Chondrocyte (in vitro differentiated cells): Measurements from ENCODE around the gene NME2. TPM values are rescaled to one million over a fixed set of nuclear protein-coding genes. Genes with fewer than 3 reads are reported as not detected.

Source experiments
- DNase-seq: peaks from one replicate; pipeline ENCODE4 v3.0.0; 2021; ENCODE audit warnings: mixed read lengths, low spot score
- H3K27ac Mint-ChIP-seq: one replicate; pipeline ENCODE4 v1.8.0; 2021; ENCODE audit warnings: mild to moderate bottlenecking, moderate library complexity, mixed read lengths; ENCODE audit not compliant: unreplicated experiment
- H3K27me3 Mint-ChIP-seq: 2 replicates; pipeline ENCODE4 v1.8.0; 2021; ENCODE audit warnings: low read depth, mixed read lengths
- H3K36me3 Mint-ChIP-seq: 2 replicates; pipeline ENCODE4 v1.8.0; 2021; ENCODE audit warnings: low read depth, mixed read lengths
- H3K4me1 Mint-ChIP-seq: 2 replicates; pipeline ENCODE4 v1.8.0; 2021; ENCODE audit warnings: low read depth, mild to moderate bottlenecking, mixed read lengths
- H3K4me3 Mint-ChIP-seq: one replicate; pipeline ENCODE4 v1.8.0; 2021; ENCODE audit warnings: mild to moderate bottlenecking, moderate library complexity, mixed read lengths; ENCODE audit not compliant: unreplicated experiment
- H3K9me3 Mint-ChIP-seq: 2 replicates; pipeline ENCODE4 v1.8.0; 2021; ENCODE audit warnings: low read depth, mixed read lengths
- total RNA-seq: library from RNA; stranded (reverse); gene quantifications from 3 replicates; pipeline ENCODE4 v1.2.1, GENCODE V29; 2021
- TF ChIP-seq, protein P1 (sequence below): fragments of 200-600 bp; sonication (generic); IDR thresholded peaks from 2 replicates; pipeline ENCODE4 v1.5.0; 2021; ENCODE audit warnings: antibody characterized with exemption, mild to moderate bottlenecking, moderate library complexity

NME2 gene
- total RNA-seq, 1 donor from 2014 or later = 751 TPM

DNA sequence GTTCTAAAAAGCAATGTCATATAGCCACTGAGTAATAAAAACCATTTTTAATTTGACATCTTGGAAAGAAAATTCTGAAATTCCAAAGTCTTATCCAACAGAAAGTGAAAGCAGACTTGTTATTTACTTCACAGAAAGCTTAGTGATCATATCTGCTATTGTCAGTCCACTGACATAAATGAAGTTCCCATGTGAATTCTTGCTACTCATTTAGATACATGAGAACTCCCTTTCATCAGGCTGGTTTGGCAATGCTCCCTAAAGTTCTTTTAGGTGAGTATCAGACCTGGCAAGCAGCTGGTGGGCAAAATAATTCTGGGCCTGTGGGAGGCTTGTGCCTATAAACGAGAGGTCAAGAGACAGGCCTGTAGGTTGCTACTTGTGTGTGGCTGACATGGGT, 23.4 kb downstream of the NME2 start:
- Mint-ChIP-seq H3K4me3 (no peak overlapping the region), H3K27ac (no peak overlapping the region), H3K27me3 (no peaks in the 10 kb centered on the region), H3K36me3 (peaks cover 23% of the 10 kb centered on the region), H3K9me3 (no peaks in the 10 kb centered on the region), H3K4me1 (no peaks in the 10 kb centered on the region)
- TF ChIP-seq, protein P1, sequence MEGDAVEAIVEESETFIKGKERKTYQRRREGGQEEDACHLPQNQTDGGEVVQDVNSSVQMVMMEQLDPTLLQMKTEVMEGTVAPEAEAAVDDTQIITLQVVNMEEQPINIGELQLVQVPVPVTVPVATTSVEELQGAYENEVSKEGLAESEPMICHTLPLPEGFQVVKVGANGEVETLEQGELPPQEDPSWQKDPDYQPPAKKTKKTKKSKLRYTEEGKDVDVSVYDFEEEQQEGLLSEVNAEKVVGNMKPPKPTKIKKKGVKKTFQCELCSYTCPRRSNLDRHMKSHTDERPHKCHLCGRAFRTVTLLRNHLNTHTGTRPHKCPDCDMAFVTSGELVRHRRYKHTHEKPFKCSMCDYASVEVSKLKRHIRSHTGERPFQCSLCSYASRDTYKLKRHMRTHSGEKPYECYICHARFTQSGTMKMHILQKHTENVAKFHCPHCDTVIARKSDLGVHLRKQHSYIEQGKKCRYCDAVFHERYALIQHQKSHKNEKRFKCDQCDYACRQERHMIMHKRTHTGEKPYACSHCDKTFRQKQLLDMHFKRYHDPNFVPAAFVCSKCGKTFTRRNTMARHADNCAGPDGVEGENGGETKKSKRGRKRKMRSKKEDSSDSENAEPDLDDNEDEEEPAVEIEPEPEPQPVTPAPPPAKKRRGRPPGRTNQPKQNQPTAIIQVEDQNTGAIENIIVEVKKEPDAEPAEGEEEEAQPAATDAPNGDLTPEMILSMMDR = no peak
- no peak for DNase-seq

DNA sequence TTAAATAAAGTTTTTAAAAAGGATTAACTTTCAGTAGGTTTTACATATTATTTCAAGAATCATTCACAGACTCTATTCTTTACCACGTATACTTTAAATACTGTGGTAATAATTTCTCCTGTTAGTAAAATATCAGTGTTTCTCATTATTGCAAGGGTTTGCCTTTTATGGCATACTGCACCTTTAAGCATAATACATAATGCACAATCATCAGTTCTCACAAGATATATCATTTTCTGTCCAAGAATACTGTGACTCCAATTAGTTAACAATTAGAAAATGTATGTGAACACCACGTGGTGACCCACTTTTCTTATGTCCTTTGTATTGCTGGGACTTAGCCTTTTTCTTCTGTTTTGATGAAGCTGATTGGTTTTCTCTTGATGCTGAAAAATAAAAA, 25.7 kb downstream of the NME2 start:
- no peak overlapping the region for H3K4me3 Mint-ChIP-seq
- no peaks in the 10 kb centered on the region for H3K4me1 Mint-ChIP-seq
- H3K36me3 Mint-ChIP-seq = peaks cover 20% of the 10 kb centered on the region
- H3K27me3 Mint-ChIP-seq = no peaks in the 10 kb centered on the region
- H3K9me3 Mint-ChIP-seq = no peaks in the 10 kb centered on the region
- TF ChIP-seq, protein P1 = no peak
- H3K27ac Mint-ChIP-seq = no peak overlapping the region
- no peak for DNase-seq

DNA sequence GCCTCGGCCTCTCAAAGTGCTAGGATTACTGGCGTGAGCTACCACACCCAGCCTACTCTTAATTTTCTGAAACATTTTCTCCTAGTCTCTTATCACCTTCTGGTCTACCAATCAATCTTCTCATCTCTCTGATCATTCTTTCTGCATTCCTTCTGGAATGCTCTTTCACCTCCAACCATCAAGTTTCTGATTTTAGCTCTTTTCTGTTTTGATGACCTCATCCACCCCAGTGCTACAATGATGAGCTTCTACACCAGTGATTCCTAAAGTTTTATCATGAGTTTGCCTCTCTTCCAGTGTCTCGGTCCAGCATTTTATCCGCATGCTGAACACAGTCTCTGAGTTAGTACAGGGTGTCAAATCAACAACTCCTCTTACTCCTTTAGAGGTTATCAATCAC, 31.5 kb downstream of the NME2 start:
- Mint-ChIP-seq H3K27ac (no peak overlapping the region), H3K36me3 (peaks cover 20% of the 10 kb centered on the region), H3K9me3 (no peaks in the 10 kb centered on the region), H3K4me3 (no peak overlapping the region), H3K27me3 (no peaks in the 10 kb centered on the region), H3K4me1 (no peaks in the 10 kb centered on the region)
- no peak for DNase-seq
- TF ChIP-seq, protein P1 = no peak

DNA sequence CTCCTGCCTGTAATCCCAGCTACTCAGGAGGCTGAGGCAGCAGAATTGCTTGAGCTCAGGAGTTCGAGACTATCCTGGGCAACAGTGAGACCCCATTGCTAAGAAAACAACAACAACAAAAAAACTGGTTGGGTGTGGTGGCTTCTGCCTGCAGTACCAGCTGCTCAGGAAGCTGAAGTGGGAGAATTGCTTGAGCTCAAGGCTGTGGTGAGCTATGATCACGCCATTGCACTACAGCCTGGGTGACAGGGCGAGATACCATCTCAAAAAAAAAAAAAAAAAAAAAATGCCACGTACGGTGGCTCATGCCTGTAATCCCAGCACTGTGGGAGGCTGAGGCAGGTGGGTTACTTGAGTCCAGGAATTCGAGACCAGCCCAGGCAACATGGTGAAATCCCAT, 34.1 kb downstream of the NME2 start:
- no peak for DNase-seq
- no peaks in the 10 kb centered on the region for H3K27me3 Mint-ChIP-seq
- no peak overlapping the region for H3K4me3 Mint-ChIP-seq
- peaks cover 18% of the 10 kb centered on the region for H3K36me3 Mint-ChIP-seq
- TF ChIP-seq, protein P1 = no peak
- H3K9me3 Mint-ChIP-seq = no peaks in the 10 kb centered on the region
- H3K4me1 Mint-ChIP-seq = no peaks in the 10 kb centered on the region
- no peak overlapping the region for H3K27ac Mint-ChIP-seq

DNA sequence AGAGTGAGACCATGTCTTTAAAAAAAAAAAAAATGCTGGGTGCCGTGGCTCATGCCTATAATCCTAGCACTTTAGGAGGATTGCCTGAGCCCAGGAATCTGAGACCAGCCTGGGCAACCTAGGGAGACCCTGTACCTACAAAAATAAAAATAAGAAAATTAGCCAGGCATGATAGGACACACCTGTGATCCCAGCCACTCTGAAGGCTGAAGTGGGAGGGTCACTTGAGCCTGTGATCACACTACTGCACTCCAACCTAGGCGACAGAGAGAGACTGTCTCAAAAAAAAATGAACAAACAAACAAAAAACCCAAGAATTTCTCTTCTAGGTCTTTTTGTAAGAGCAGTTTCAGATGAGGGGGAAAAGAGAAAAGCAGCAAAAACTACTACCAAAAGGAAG, 34.6 kb downstream of the NME2 start:
- Mint-ChIP-seq H3K4me1 (no peaks in the 10 kb centered on the region), H3K36me3 (peaks cover 20% of the 10 kb centered on the region), H3K27me3 (no peaks in the 10 kb centered on the region), H3K27ac (no peak overlapping the region), H3K9me3 (no peaks in the 10 kb centered on the region), H3K4me3 (no peak overlapping the region)
- no peak for DNase-seq
- TF ChIP-seq, protein P1 = no peak
